Endothelial cell of umbilical vein (primary cell): ENCODE data around the gene MAST4. TPM values are rescaled to one million over a fixed set of nuclear protein-coding genes. Genes with fewer than 3 reads are reported as not detected.

ENCODE experiments used
- BruUV-seq: library from RNA; stranded (reverse); fragments of 400-500 nt; replicated peaks from 2 replicates; lab custom pipeline; 2021; lab: Mats Ljungman, UMichigan
- CTCF ChIA-PET: fragments of 300-600, 350-600 bp; sonication (Branson Sonifier 250); formaldehyde crosslinking; loops from one replicate; lab custom pipeline; 2021; ENCODE audit warnings: antibody characterized with exemption, inconsistent platforms; lab: Charles Lee
- POLR2A ChIA-PET: fragments of 300-600, 350-600 bp; sonication (Branson Sonifier 250); formaldehyde crosslinking; loops from one replicate; lab custom pipeline; 2021; ENCODE audit warnings: antibody characterized with exemption, inconsistent platforms; lab: Charles Lee
- DNase-seq: peaks from one replicate; pipeline ENCODE4 v3.0.0-alpha.2; 2011; ENCODE audit warnings: low read depth, low spot score
- FAIRE-seq: peaks from 2 replicates; lab custom pipeline; 2011; peaks lifted over from hg19 to GRCh38; lab: Jason Lieb, UNC
- H2AFZ ChIP-seq: 2 replicates; pipeline ENCODE4 v1.6.0; 2012; ENCODE audit warnings: low read depth, low read length, control low read depth, inconsistent platforms
- H3K27ac ChIP-seq: 2 replicates; pipeline ENCODE4 v1.5.1; 2011; ENCODE audit warnings: low read depth, mild to moderate bottlenecking, control low read depth, low read length, moderate library complexity; ENCODE audit not compliant: insufficient read depth
- H3K27me3 ChIP-seq, 2 experiments: 2 replicates each; pipeline versions ENCODE4 v1.6.0 to v1.6.1; 2011; ENCODE audit warnings: low read length in 2 of 2, mixed read lengths in 1 of 2; ENCODE audit not compliant: control insufficient read depth in 2 of 2, insufficient read depth in 2 of 2
- H3K36me3 ChIP-seq, 2 experiments: 2 replicates in 1 of 2; 3 replicates in 1 of 2; pipeline ENCODE4 v1.5.1; 2011; ENCODE audit warnings: low read length in 2 of 2, mild to moderate bottlenecking in 1 of 2, moderate library complexity in 1 of 2; ENCODE audit not compliant: control insufficient read depth in 2 of 2, insufficient read depth in 2 of 2; ENCODE audit errors: extremely low read depth in 1 of 2
- H3K4me1 ChIP-seq: 3 replicates; pipeline ENCODE4 v1.5.1; 2011; ENCODE audit warnings: mild to moderate bottlenecking, low read length; ENCODE audit not compliant: control insufficient read depth, insufficient read depth; ENCODE audit errors: extremely low read depth
- H3K4me2 ChIP-seq: 2 replicates; pipeline ENCODE4 v1.6.1; 2011; ENCODE audit warnings: low read length, control low read depth, mixed read lengths; ENCODE audit not compliant: insufficient read depth
- H3K4me3 ChIP-seq, 3 experiments: fragments of 200-600 bp in 1 of 3; sonication (generic), shearing (Covaris generic) in 1 of 3; replicated peaks in 1 of 3; 2 replicates each; pipeline ENCODE4 v1.5.1; 2011 to 2016; ENCODE audit warnings: control low read depth in 3 of 3, low read length in 3 of 3, mild to moderate bottlenecking in 2 of 3, inconsistent platforms in 1 of 3, low read depth in 1 of 3, moderate library complexity in 1 of 3; ENCODE audit not compliant: insufficient read depth in 1 of 3
- H3K79me2 ChIP-seq: 2 replicates; pipeline ENCODE4 v1.6.0; 2012; ENCODE audit warnings: low read length, inconsistent platforms; ENCODE audit not compliant: control insufficient read depth, insufficient read depth
- H3K9ac ChIP-seq: replicated peaks from 2 replicates; pipeline ENCODE3; 2011; ENCODE audit warnings: low read length, control low read depth; ENCODE audit not compliant: insufficient read depth; ENCODE audit errors: extremely low read depth
- H3K9me1 ChIP-seq: replicated peaks from 3 replicates; pipeline ENCODE4 v1.6.0; 2011; ENCODE audit warnings: mild to moderate bottlenecking, low read length; ENCODE audit not compliant: control insufficient read depth, insufficient read depth; ENCODE audit errors: extremely low read depth
- H3K9me3 ChIP-seq: replicated peaks from 2 replicates; pipeline ENCODE4 v1.5.1; 2012; ENCODE audit warnings: low read length, inconsistent platforms; ENCODE audit not compliant: control insufficient read depth, insufficient read depth
- H4K20me1 ChIP-seq: replicated peaks from 2 replicates; pipeline ENCODE3; 2011; ENCODE audit warnings: mild to moderate bottlenecking, low read length; ENCODE audit not compliant: control insufficient read depth, insufficient read depth; ENCODE audit errors: extremely low read depth
- CTCF ChIP-seq, 2 donors: IDR thresholded peaks; 1 replicate in 1 of 2; 2 replicates in 1 of 2; pipeline ENCODE4 v1.5.1; 2011; ENCODE audit warnings: low read length in 2 of 2, mild to moderate bottlenecking in 2 of 2, moderate library complexity in 2 of 2, control low read depth in 1 of 2, inconsistent platforms in 1 of 2, low read depth in 1 of 2; ENCODE audit not compliant: insufficient read depth in 1 of 2; ENCODE audit errors: extremely low read depth in 1 of 2
- EZH2 ChIP-seq: IDR thresholded peaks from 2 replicates; pipeline ENCODE4 v1.6.1; 2012; ENCODE audit warnings: borderline replicate concordance, low read depth, mild to moderate bottlenecking, moderate library complexity, low read length, inconsistent platforms; ENCODE audit not compliant: severe bottlenecking
- FOS ChIP-seq: IDR thresholded peaks from 2 replicates; pipeline ENCODE4 v1.6.1; 2011; ENCODE audit warnings: mild to moderate bottlenecking, low read length, moderate library complexity, borderline replicate concordance; ENCODE audit not compliant: insufficient read depth
- GATA2 ChIP-seq: IDR thresholded peaks from 2 replicates; pipeline ENCODE4 v1.7.0; 2011; ENCODE audit warnings: low read depth, mild to moderate bottlenecking, moderate library complexity, mixed read lengths, low read length; ENCODE audit not compliant: insufficient read length, insufficient read depth
- JUN ChIP-seq: IDR thresholded peaks from 2 replicates; pipeline ENCODE4 v1.6.1; 2011; ENCODE audit warnings: borderline replicate concordance, low read depth; ENCODE audit not compliant: insufficient read length, insufficient read depth
- MAX ChIP-seq: IDR thresholded peaks from 2 replicates; pipeline ENCODE4 v1.6.1; 2011; ENCODE audit not compliant: insufficient read depth, insufficient read length
- MYC ChIP-seq: IDR thresholded peaks from one replicate; pipeline ENCODE4 v1.6.1; 2011; ENCODE audit warnings: mild to moderate bottlenecking, low read depth, low read length
- POLR2A ChIP-seq: IDR thresholded peaks from 2 replicates; pipeline ENCODE4 v1.6.1; 2012; ENCODE audit warnings: low read depth, mild to moderate bottlenecking, control low read depth, low read length
- POLR2AphosphoS5 ChIP-seq: IDR thresholded peaks from 2 replicates; pipeline ENCODE4 v1.6.1; 2012; ENCODE audit warnings: low read depth, mild to moderate bottlenecking, control low read depth, low read length, moderate library complexity; ENCODE audit not compliant: insufficient read depth
- dilution Hi-C: fragments of 300-500 bp; cut with MboI; formaldehyde crosslinking; loops from one replicate; pipeline ENCODE4 v1.15.0; 2019; ENCODE audit warnings: low sequenced_read_pairs; ENCODE audit not compliant: extremely low pct_ligation_motif_present
- intact Hi-C: fragments of 100-400 bp; cut with micrococcal nuclease; formaldehyde crosslinking; loops from one replicate; pipeline ENCODE4 v1.10.0; 2022
- polyA plus RNA-seq, 4 experiments: library from polyadenylated mRNA; depleted of rRNA in 3 of 4; stranded (reverse) in 3 of 4; unstranded in 1 of 4; fragments of >200 nt; gene quantifications; 2 replicates each; pipeline versions ENCODE4 v1.2.1 to v1.2.3, GENCODE V29; 2011 to 2012; ENCODE audit warnings: missing spikeins in 1 of 4
- total RNA-seq: library from RNA; stranded (reverse); gene quantifications from 2 replicates; pipeline ENCODE4 v1.2.3, GENCODE V29; 2021

The MAST4 gene
- total and polyA plus RNA-seq, 2 donors (not counting 3 experiments of a cell fraction or from before 2014, with no cell fraction given), result 40.2 to 116 TPM

- no peaks in the 10 kb centered on the region for H3K9me3 ChIP-seq
- H4K20me1 ChIP-seq, result no peaks in the 10 kb centered on the region
- BruUV-seq, result no TSS peak
- no peak overlapping the region for H3K9ac ChIP-seq
- CTCF ChIA-PET, result no interaction called here
- no peak for TF ChIP-seq EZH2
- no peak for TF ChIP-seq POLR2A
- no peak for TF ChIP-seq GATA2
- TF ChIP-seq MAX, result no peak
- TF ChIP-seq MYC, result no peak
- TF ChIP-seq JUN, result no peak
- TF ChIP-seq CTCF (IDR thresholded peaks at IDR 0.05; ENCODE audit: extremely low read depth in 1 of 2, insufficient read depth in 1 of 2, low read depth in 1 of 2, low read length in 2 of 2), result no peak
- TF ChIP-seq FOS, result no peak
- no peak for TF ChIP-seq POLR2AphosphoS5
- H3K27ac ChIP-seq, result no peak overlapping the region
- H2AFZ ChIP-seq, result no peak overlapping the region
- no peak for DNase-seq
- H3K27me3 ChIP-seq, result no peaks in the 10 kb centered on the region
- no peaks in the 10 kb centered on the region for H3K4me1 ChIP-seq
- FAIRE-seq, result no peak
- intact Hi-C loops (no loop called here), dilution Hi-C loops (no loop called here)
- POLR2A ChIA-PET, result no interaction called here
- H3K9me1 ChIP-seq, result no peaks in the 10 kb centered on the region
- H3K79me2 ChIP-seq, result no peaks in the 10 kb centered on the region
- no peak overlapping the region for H3K4me2 ChIP-seq
- no peaks in the 10 kb centered on the region for H3K36me3 ChIP-seq
- no peak overlapping the region for H3K4me3 ChIP-seq
Observed at GRCh38 chr5:66565878-66566277, 30.3 kb upstream of the MAST4 start.
